CD1c-positive myeloid dendritic cell (primary cell): ENCODE data around the gene NKTR.
"Not testable (repeated sequence)": the region's sequence is repeated elsewhere in the genome, so short reads cannot be mapped to it uniquely, and the experiment has no call there.

Experiments
- DNase-seq: peaks from one replicate; pipeline ENCODE4 v3.0.0-alpha.2; 2016; ENCODE audit errors: extremely low spot score

NKTR gene

DNA sequence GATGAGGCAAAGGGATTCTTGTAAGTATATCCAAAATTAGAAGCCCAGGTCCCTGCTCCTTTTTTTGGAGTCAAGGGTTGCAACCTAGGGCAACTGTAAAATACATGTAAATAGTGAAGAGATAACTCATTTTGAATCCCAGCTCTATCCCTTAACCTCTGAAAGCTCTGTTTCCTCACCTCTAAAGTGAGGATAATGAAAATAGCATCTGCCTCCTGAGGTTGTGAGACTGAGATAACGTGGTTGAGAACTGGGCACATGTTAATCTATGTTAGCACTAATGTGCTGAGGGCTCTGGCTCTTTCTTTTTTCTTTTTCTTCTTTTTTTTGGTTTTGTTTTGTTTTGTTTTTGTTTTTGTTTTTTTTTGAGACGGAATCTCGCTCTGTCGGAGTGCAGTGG is 4.8 kb upstream of the NKTR start:
- no peak for DNase-seq

DNA sequence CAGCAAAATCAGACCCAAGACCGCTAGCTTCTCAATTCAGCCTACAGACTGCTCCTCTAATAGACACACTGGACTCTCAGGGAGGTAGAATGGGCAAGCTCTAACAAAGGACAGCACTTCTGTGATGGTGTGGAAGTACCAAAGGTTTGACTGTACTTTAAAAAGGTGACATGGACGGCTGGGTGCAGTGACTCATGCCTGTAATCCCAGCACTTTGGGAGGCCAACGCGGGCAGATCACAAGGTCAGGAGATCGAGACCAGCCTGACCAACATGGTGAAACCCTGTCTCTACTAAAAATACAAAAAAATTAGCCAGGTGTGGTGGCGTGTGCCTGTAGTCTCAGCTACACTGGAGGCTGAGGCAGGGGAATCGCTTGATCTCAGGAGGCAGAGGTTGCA is 3.4 kb upstream of the NKTR start:
- not testable (repeated sequence) for DNase-seq

DNA sequence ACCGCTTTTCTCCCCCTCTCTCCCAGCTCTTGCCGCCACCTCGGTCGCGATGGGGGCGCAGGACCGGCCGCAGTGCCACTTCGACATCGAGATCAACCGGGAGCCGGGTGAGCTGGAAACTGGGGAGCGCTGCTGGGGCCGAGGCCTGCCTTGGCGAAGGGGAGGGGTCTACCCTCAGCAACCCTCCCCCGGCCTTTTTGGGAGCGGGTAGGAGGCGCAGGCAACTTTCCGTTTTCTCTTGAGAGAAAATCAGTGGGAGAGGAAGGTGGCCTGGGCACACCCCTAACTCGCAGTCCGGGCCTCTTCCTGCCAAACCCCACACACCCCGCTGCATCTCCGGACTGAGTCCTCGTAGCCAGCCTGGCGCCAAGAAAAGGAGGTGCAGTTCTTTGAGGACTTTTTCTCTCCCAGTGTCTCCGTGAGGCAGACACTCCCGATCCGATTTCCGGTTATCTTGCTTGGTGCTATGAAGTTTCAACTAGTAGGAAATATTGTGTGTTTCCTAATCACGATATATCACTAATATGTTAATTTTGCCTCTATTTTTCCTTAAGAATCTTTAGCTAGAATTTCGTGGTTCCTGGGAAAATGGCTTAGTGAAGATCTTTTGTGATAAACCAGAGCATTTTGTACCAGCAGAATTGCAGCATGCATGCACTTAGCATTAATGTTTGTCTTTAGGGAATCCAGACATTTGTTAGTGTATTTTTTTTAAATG is 631 bp downstream of the NKTR start:
- peak; percentile 67 for DNase-seq

- no peak for DNase-seq
Observed at GRCh38 chr3:42601896-42602581, 1.6 kb downstream of the NKTR start.

GRCh38 chr3:42602961-42603360 is 2.5 kb downstream of the NKTR start:
- DNase-seq, result no peak

DNA sequence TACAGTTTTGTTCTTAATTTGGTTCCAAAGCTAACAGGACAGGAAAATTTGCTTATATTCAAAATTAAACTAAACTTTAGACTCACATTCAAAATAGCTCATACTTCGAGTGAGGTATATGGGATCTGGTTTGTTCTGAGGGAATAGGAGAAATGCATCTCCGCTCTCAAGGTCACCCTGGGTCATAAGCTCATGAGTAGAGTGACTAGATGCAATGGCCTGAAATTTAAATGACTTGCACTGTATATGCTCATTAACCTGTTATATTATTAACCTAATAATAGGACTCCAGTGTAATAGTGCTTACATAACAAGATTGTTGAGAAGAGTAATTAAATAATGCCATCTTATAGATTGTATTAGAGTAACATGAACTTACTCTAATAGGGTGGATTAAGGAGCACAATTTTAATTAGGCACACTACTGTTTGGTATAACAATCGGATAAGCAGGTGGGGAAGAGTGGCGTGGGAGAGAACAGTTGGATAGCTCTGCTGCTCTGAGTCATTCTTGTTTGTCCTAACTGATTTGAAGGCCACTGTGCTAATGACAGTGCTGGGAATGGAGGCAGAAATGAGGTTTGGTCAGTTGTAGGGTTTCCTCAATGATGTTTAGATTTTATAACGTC is 5.2 kb downstream of the NKTR start:
- no peak for DNase-seq

- no peak for DNase-seq
Observed at GRCh38 chr3:42608581-42608980, 8.1 kb downstream of the NKTR start.

GRCh38 chr3:42610976-42611375 is 10.5 kb downstream of the NKTR start:
- DNase-seq, result no peak

- DNase-seq, result no peak
Observed at GRCh38 chr3:42612217-42612616, 11.7 kb downstream of the NKTR start.

DNA sequence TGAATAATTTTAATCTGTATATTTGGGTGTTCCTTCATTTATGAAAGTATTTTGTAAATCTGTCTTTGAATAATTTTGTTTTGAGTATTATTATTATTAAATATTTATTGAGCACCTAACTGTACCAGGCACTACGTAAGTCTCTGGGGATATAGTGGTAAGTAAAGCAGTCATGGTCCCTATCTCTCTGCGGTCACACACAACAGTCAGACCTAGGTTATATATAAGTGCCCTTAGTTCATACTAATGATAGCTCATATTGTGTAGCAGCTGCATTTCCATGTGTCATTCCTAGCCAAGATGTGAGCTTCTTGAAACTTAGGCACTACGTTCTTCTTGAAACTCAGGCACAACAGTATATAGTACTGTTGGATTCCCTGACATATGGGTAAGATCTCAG is 12.4 kb downstream of the NKTR start:
- no peak for DNase-seq

- peak; percentile 32 for DNase-seq
Observed at GRCh38 chr3:42613462-42613861, 13.0 kb downstream of the NKTR start.

- DNase-seq, result no peak
Observed at GRCh38 chr3:42631620-42632019, 31.1 kb downstream of the NKTR start.

DNA sequence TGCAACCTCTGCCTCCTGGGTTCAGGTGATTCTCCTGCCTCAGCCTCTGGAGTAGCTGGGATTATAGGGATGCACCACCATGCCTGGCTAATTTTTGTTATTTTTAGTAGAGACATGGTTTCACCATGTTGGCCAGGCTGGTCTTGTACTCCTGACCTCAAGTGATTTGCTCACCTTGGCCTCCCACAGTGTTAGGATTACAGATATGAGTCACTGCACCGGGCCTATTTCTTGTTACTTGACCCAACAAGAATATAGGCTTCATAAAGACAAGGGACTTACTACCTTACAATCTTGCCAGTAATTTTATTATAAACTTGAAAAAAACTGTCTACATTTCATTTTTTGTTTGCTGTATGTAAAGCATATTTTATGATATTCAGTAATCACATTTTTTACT is 31.7 kb downstream of the NKTR start:
- no peak for DNase-seq

DNA sequence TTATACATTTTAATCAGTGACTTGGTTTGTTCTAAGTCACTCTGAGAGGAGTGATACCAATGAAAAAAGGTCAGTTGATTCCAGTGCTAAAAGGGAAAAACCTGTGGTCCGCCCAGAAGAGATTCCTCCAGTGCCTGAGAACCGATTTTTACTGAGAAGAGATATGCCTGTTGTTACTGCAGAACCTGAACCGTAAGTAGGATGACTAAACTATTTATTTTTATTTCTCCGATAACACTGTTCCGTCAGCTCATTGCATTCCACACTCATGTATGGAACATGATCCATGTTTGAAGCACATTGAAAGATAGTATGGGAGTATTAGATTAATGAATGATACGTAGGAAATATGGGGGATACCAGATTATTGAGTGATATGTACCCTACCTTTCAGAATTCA is 33.1 kb downstream of the NKTR start:
- DNase-seq, result no peak

- peak; percentile 78 for DNase-seq
Observed at GRCh38 chr3:42635111-42635510, 34.6 kb downstream of the NKTR start.

- DNase-seq, result no peak
Observed at GRCh38 chr3:42637001-42637400, 36.5 kb downstream of the NKTR start.

GRCh38 chr3:42638339-42638842 is 37.9 kb downstream of the NKTR start:
- DNase-seq, result peak; percentile 3

DNA sequence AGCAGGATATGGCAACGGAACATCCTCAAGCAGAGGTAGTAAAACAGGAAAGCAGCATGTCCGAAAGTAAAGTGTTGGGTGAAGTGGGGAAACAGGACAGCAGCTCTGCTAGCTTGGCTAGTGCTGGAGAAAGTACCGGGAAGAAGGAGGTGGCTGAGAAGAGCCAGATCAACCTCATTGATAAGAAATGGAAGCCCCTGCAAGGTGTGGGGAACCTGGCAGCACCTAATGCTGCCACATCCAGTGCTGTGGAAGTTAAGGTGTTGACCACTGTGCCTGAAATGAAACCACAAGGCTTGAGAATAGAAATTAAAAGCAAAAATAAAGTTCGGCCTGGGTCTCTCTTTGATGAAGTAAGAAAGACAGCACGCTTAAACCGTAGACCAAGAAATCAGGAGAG is 38.7 kb downstream of the NKTR start:
- no peak for DNase-seq

DNA sequence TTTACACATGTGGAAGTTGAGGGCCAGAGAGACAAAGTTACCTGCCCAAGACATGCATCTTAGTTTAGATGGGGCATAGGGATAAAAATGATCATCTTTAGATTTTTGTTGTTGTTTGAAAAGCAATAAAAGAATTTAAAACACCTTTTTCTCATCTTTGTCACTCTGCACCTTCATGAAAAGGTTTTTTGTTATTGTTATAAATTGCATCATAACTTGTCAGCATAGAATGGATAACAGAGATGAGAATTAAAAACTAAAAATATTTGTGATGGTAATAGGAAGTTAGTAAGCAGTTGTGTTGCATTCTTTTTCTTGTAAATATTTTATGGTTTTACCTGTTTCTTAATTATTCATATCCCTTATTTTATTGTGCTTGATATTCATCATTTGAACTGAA is 39.6 kb downstream of the NKTR start:
- DNase-seq, result no peak

GRCh38 chr3:42640771-42641370 is 40.4 kb downstream of the NKTR start:
- no peak for DNase-seq

GRCh38 chr3:42647821-42648459 is 47.5 kb downstream of the NKTR start:
- DNase-seq, result no peak

GRCh38 chr3:42649006-42649405 is 48.5 kb downstream of the NKTR start:
- DNase-seq, result no peak
